DMS 273 (cell line): ENCODE results near the gene WWC1.

Experiments
- DNase-seq: peaks from one replicate; lab custom pipeline; 2025; ENCODE audit not compliant: unreplicated experiment; lab: John Stamatoyannopoulos, UW

The WWC1 gene

GRCh38 chr5:168291342-168291963 lies at the start of gene WWC1:
WWC1 (plus strand) TSS chr5:168291645; CDS start chr5:168292153, 508 bp downstream.
- DNase-seq: peak; percentile 92

- DNase-seq: no peak
Measured at GRCh38 chr5:168244838-168245559, 46.4 kb upstream of the WWC1 start.

- no peak for DNase-seq
Measured at GRCh38 chr5:168249923-168250322, 41.5 kb upstream of the WWC1 start.

- no peak for DNase-seq
Measured at GRCh38 chr5:168251259-168251658, 40.2 kb upstream of the WWC1 start.

GRCh38 chr5:168254013-168254693 lies 37.3 kb upstream of the WWC1 start:
- no peak for DNase-seq

- DNase-seq: no peak
Measured at GRCh38 chr5:168260353-168261226, 30.9 kb upstream of the WWC1 start.

GRCh38 chr5:168261227-168261571 lies 30.2 kb upstream of the WWC1 start:
- no peak for DNase-seq

- DNase-seq: no peak
Measured at GRCh38 chr5:168262042-168262743, 29.3 kb upstream of the WWC1 start.

- DNase-seq: no peak
Measured at GRCh38 chr5:168263121-168263520, 28.3 kb upstream of the WWC1 start.

GRCh38 chr5:168266016-168266415 lies 25.4 kb upstream of the WWC1 start:
- no peak for DNase-seq

- DNase-seq: peak; percentile 98
Measured at GRCh38 chr5:168268949-168269936, 22.2 kb upstream of the WWC1 start.

GRCh38 chr5:168269937-168270330 lies 21.5 kb upstream of the WWC1 start:
- peak; percentile 84 for DNase-seq

- DNase-seq: peak; percentile 46
Measured at GRCh38 chr5:168270476-168270875, 21.0 kb upstream of the WWC1 start.

- DNase-seq: peak; percentile 37
Measured at GRCh38 chr5:168273056-168273980, 18.1 kb upstream of the WWC1 start.

- no peak for DNase-seq
Measured at GRCh38 chr5:168274406-168274805, 17.0 kb upstream of the WWC1 start.

GRCh38 chr5:168275940-168276339 lies 15.5 kb upstream of the WWC1 start:
- peak; percentile 16 for DNase-seq

- DNase-seq: peak; percentile 68
Measured at GRCh38 chr5:168282120-168282519, 9.3 kb upstream of the WWC1 start.

- DNase-seq: no peak
Measured at GRCh38 chr5:168284809-168285208, 6.6 kb upstream of the WWC1 start.
